GM23338 (cell line): ENCODE data around the gene EPHA7. TPM values are rescaled to one million over a fixed set of nuclear protein-coding genes. Genes with fewer than 3 reads are reported as not detected.

Experiments
- CTCF ChIP-seq, 2 experiments: fragments of 200-600 bp in 1 of 2; sonication (generic) in 1 of 2; conservative IDR thresholded peaks; 2 replicates each; pipeline versions ENCODE4 v1.5.1 to v1.6.1; 2016 to 2017; ENCODE audit warnings: antibody characterized with exemption in 2 of 2, low read depth in 2 of 2, mild to moderate bottlenecking in 2 of 2, moderate library complexity in 1 of 2
- EZH2 ChIP-seq: fragments of 200-600 bp; sonication (generic); IDR thresholded peaks from one replicate; pipeline ENCODE4 v1.8.0; 2017; ENCODE audit warnings: antibody characterized with exemption, mild to moderate bottlenecking, low read depth; ENCODE audit not compliant: unreplicated experiment
- JUNB ChIP-seq: IDR thresholded peaks from one replicate; pipeline ENCODE4 v1.6.1; 2016; ENCODE audit warnings: antibody characterized with exemption; ENCODE audit not compliant: unreplicated experiment
- NANOG ChIP-seq: IDR thresholded peaks from 2 replicates; pipeline ENCODE4 v1.6.1; 2016; ENCODE audit warnings: antibody characterized with exemption, borderline replicate concordance
- POLR2AphosphoS5 ChIP-seq: IDR thresholded peaks from 2 replicates; pipeline ENCODE4 v1.6.1; 2016; ENCODE audit warnings: antibody characterized with exemption, low read depth
- STAT1 ChIP-seq: IDR thresholded peaks from one replicate; pipeline ENCODE4 v1.6.1; 2016; ENCODE audit warnings: antibody characterized with exemption; ENCODE audit not compliant: unreplicated experiment
- ZNF114 ChIP-seq: fragments of 250-450 bp; sonication (Bioruptor Pico); IDR thresholded peaks from 2 replicates; pipeline ENCODE4 v1.5.0; 2020; ENCODE audit warnings: mild to moderate bottlenecking, moderate library complexity
- ZNF462 ChIP-seq: fragments of 250-450 bp; sonication (Bioruptor Pico); IDR thresholded peaks from 2 replicates; pipeline ENCODE4 v1.5.0; 2020; ENCODE audit warnings: mild to moderate bottlenecking, moderate library complexity
- polyA plus RNA-seq: library from polyadenylated mRNA; unstranded; fragments of >200 nt; fragmentation: Nextera tagmentation; extraction: Ambion mirVana; gene quantifications from 2 replicates; pipeline ENCODE4 v1.2.1, GENCODE V29; 2016
- total RNA-seq: library from RNA; depleted of rRNA; stranded (reverse); fragments of >200 nt; shearing (Covaris generic); gene quantifications from 2 replicates; pipeline ENCODE4 v1.2.3, GENCODE V29; 2014

EPHA7 gene
- total and polyA plus RNA-seq, 2 experiments from 2014 or later: 3.3 to 7.3 TPM

- TF ChIP-seq ZNF462 (CRISPR knock-in tag) (no peak), STAT1 (no peak), EZH2 (no peak), CTCF (conservative IDR thresholded peaks at IDR 0.05; ENCODE audit: low read depth in 2 of 2) (no peak), POLR2AphosphoS5 (no peak), NANOG (no peak), ZNF114 (CRISPR knock-in tag) (no peak), JUNB (no peak)
Observed at GRCh38 chr6:93341900-93342613, 77.3 kb downstream of the EPHA7 start (continued).
